HG03280 (cell line): ENCODE data around the gene TMEM253.
A peak's percentile ranks its signal among the peaks of the same experiment; 100 is the strongest.

ENCODE experiments used
- ATAC-seq: cut with Tn5 transposase; IDR thresholded peaks from one replicate; pipeline ENCODE4 v1.9.1; 2021; ENCODE audit warnings: mild to moderate bottlenecking, moderate library complexity; ENCODE audit not compliant: unreplicated experiment

Gene TMEM253

DNA sequence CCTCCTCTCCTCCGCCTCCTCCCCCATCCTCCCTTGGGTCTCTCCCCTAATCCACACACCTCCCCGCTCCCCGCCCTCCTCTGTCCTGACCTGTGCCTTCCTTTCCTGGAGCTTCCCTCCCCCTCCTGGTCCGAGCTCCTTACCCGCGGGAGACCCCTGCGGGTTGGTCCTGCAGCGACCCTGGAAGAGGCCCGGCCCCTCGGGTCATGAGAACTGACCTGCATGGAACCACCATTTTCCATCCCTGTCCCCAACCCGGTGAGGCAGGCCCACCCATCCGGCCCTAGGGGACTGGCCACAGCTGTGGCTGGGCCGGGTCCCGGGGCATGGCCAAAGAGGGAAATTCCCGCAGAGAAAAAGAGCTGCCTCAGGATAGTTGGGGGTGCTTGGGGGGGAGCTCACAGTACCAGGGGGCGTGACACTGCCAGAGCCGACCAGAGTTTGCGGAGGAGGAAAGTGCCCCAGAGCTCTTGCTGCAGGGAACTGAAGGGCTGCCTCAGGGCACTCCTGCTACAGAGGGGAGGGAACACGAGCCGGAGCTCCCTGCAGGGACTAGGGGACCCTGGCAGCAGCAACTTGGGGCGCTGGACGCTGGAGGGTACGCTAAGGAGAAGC is 30.1 kb upstream of the TMEM253 start:
- no peak for ATAC-seq

DNA sequence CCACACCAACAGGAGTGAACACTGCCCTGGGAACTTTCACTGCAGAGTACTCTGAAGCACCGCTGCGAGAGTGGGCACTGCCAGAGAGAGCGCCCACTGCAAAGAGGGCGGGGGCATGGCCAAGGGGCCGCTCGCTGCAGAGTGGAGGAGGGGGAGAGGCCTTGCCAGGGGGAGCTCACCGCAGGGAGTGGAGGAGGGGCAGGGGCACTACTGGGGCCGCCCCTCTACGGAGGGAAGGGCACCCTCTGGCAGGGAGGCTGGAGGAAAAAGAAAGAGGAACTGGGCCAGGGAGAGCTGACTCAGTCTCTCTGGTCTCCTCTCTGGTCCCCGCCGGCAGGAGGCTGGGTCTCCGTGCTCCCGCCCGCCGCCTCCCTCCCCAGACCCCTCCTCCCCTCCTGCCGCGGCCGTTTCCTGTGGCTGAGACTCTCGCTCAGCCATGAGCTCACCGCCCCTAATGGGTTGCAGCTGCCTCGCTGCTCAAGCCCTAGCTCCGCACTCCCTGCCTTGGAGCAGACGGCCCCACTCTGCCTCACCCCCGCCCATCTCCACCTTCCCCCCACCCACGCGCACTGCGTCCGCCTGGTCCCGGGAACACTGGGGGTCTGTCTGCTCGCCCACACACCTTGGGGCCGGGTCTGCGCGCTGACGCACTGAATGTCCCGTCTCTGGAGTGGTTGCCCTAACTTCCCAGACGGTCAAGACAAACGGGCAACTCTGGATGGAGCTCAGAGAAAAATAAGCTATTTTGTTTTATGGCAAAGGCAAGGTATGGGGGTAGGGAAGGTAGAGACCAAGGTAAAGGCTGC is 29.4 kb upstream of the TMEM253 start:
- ATAC-seq, result peak; percentile 64

DNA sequence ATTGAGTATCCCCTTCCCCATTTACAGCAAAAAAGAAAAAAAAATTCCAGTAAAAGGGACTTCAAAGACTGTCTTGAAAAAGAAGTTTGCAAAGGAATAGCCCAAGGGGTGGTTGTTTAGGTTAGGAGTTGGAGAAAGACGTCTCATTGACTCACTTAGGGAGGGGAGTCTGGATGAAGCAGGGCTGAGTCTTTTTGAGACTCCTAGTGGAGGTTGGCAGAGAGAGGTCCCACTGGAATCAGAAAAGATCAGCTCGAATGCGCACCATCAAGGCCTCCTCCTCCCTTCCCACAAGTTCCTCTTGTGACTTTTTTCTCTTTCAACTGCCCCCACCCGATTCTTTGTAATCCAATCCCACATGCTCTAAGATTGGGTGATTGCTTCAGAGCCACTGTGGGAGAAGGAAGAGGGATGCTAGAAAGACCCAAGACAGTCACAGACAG is 28.8 kb upstream of the TMEM253 start:
- no peak for ATAC-seq

DNA sequence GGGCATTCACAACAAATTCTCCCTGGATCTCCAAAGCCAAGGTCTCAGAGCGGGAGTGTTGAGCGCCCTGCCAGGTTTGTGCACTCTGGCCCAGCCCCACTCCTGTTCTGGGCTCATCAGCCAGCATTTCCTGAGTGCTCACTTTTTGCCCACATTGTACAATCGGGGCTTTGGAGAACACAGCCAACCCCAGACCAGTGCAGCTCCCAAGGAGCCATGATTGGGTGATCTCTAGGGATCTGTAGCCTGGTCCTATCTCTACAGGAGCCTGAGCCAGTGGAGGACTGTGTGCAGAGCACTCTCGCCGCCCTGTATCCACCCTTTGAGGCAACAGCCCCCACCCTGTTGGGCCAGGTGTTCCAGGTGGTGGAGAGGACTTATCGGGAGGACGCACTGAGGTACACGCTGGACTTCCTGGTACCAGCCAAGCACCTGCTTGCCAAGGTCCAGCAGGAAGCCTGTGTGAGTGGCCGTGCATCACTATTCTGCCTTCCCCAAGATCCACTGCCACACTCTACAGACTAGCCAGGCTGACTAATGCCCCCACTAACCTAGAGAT is 28.0 kb upstream of the TMEM253 start:
- ATAC-seq, result no peak

DNA sequence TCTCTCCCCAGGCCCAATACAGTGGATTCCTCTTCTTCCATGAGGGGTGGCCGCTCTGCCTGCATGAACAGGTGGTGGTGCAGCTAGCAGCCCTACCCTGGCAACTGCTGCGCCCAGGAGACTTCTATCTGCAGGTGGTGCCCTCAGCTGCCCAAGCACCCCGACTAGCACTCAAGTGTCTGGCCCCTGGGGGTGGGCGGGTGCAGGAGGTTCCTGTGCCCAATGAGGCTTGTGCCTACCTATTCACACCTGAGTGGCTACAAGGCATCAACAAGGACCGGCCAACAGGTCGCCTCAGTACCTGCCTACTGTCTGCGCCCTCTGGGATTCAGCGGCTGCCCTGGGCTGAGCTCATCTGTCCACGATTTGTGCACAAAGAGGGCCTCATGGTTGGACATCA is 26.9 kb upstream of the TMEM253 start:
- ATAC-seq, result no peak

DNA sequence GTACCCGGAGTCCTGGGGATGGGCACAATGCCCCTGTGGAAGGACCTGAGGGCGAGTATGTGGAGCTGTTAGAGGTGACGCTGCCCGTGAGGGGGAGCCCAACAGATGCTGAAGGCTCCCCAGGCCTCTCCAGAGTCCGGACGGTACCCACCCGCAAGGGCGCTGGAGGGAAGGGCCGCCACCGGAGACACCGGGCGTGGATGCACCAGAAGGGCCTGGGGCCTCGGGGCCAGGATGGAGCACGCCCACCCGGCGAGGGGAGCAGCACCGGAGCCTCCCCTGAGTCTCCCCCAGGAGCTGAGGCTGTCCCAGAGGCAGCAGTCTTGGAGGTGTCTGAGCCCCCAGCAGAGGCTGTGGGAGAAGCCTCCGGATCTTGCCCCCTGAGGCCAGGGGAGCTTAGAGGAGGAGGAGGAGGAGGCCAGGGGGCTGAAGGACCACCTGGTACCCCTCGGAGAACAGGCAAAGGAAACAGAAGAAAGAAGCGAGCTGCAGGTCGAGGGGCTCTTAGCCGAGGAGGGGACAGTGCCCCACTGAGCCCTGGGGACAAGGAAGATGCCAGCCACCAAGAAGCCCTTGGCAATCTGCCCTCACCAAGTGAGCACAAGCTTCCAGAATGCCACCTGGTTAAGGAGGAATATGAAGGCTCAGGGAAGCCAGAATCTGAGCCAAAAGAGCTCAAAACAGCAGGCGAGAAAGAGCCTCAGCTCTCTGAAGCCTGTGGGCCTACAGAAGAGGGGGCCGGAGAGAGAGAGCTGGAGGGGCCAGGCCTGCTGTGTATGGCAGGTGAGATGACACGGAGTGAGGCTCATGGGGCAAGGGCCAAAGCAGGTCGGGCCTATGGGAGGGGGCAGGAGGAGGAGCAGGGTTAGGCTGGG is 26.2 kb upstream of the TMEM253 start:
- ATAC-seq, result no peak

DNA sequence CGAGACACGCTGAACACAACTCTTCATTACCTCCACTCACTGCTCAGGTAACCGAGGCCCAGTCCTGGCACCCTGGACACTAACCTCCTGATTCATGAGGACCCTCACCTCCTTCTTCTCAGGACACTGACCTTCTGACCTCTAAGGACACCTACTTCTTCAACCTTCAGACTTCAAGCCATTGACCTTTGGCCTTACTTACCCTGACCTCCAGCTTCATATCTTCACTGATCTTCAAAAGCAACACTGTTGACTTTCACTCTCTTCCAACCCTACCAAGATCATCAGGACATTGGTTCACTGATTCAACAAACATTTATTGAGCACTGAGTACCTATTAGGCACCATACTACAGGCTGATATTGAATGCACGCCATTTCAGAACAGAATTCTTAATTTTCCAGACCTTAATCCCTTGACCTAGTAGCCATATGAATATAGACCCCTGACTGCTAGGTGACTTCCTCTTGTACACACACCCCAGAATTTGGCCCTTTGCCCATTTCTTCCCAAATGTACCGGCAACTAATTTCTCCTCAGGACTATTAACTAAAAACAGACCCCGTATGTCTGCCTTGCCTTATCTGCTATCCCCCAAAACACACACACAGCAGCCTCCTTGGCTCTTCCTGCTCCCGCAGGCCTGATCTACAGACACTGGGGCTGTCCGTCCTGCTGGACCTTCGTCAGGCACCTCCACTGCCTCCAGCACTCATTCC is 25.0 kb upstream of the TMEM253 start:
- no peak for ATAC-seq

DNA sequence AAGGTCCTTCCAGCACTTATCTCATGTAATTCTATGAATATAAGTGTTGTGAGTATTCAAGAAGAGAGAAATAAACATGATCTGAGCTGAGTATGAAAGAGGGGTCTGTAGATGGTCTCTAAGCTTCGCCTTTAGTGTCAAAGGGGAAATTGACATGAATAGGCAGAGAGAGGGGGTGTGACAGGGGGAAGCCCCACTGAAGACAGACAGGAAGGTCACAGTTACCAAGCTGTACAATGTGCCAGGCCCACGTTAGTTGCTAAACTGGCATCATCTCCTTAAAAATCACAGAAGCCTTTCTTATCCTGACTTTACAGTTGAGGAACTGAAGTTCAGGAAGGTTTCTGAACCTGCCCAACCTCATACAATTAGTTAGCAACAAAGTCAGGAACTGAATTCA is 23.2 kb upstream of the TMEM253 start:
- no peak for ATAC-seq

DNA sequence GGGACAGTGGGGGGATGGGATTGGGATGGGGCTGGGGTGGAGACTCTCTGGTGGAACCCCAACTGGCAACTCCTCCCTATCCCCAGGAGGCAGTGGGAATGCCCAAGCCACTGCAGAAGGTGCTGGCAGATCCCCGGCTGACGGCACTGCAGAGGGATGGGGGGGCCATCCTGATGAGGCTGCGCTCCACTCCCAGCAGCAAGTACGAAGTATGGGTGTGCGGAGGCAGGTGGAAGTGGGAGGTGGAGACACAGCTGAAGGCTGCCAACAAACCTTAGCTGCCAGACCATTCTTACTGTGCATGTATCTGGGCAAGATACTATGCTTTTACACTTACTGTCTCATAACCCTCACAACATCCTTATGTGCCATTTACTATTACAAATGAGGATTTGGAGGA is 22.6 kb upstream of the TMEM253 start:
- ATAC-seq, result no peak

DNA sequence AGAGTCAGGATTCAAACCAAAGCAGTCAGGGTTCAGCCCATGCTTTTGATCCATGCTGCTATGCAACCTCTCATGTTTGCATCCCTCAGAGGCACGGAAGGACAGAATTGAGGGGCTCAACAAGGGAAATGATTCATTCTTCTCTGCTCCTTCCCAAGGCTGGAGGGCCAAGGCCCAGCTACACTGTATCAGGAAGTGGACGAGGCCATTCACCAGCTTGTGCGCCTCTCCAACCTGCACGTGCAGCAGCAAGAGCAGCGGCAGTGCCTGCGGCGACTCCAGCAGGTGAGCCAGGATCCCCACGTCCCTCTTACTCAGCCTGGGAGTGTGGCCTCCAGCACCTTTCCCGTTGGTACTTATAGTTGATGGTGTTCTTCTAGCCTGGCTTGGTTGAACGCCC is 22.1 kb upstream of the TMEM253 start:
- ATAC-seq, result no peak

DNA sequence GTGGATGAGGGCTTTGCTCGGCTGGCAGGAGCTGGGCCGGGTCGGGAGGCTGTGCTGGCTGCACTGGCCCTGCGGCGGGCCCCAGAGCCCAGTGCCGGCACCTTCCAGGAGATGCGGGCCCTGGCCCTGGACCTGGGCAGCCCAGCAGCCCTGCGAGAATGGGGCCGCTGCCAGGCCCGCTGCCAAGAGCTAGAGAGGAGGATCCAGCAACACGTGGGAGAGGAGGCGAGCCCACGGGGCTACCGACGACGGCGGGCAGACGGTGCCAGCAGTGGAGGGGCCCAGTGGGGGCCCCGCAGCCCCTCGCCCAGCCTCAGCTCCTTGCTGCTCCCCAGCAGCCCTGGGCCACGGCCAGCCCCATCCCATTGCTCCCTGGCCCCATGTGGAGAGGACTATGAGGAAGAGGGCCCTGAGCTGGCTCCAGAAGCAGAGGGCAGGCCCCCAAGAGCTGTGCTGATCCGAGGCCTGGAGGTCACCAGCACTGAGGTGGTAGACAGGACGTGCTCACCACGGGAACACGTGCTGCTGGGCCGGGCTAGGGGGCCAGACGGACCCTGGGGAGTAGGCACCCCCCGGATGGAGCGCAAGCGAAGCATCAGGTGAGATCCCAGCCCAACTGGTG is 19.2 kb upstream of the TMEM253 start:
- no peak for ATAC-seq

DNA sequence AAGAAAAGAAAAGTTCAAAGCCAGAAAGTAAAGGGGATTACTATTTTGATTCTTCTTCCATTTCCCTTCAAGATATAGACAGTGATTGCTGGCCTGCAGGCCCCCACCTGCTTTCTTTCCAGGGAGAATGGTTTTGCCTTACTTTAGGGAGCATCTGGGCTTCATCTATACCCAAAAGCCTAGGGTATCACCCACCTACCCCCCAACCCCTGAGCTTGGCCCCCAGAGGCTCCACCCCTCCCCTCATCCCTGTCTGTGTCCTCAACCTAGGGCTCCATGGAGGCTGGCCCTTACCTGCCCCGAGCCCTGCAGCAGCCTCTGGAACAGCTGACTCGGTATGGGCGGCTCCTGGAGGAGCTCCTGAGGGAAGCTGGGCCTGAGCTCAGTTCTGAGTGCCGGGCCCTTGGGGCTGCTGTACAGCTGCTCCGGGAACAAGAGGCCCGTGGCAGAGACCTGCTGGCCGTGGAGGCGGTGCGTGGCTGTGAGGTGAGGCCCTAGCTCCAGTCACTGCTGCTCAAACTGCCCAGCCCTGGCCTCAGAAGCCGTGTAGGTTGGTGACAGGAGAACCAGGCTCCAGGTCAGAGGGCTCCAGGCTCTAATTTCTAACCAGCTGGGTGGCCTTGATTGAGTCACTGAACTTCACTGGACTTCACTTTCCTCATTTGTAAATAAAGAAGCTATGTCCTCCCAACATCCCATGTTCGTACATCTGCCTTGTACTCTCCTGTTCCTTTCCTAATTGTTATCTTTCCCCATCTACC is 17.1 kb upstream of the TMEM253 start:
- no peak for ATAC-seq

DNA sequence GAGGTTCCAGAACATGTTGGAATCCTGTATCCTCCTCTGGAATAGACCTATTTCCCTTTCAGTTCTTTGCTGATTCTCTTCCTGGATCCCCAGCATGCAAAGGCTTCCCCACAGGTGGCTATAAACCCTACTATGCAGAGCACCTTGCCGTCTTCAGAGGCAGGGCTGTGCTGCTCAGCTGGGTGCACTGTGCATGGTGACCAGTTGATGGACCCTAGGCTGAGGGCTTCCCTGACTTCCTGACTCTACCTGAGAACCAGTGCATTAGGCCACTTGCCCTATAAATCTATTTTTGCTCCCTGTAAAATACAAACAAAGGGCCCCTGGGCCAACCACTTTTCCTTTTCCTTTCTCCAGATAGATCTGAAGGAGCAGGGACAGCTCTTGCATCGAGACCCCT is 16.5 kb upstream of the TMEM253 start:
- ATAC-seq, result no peak

DNA sequence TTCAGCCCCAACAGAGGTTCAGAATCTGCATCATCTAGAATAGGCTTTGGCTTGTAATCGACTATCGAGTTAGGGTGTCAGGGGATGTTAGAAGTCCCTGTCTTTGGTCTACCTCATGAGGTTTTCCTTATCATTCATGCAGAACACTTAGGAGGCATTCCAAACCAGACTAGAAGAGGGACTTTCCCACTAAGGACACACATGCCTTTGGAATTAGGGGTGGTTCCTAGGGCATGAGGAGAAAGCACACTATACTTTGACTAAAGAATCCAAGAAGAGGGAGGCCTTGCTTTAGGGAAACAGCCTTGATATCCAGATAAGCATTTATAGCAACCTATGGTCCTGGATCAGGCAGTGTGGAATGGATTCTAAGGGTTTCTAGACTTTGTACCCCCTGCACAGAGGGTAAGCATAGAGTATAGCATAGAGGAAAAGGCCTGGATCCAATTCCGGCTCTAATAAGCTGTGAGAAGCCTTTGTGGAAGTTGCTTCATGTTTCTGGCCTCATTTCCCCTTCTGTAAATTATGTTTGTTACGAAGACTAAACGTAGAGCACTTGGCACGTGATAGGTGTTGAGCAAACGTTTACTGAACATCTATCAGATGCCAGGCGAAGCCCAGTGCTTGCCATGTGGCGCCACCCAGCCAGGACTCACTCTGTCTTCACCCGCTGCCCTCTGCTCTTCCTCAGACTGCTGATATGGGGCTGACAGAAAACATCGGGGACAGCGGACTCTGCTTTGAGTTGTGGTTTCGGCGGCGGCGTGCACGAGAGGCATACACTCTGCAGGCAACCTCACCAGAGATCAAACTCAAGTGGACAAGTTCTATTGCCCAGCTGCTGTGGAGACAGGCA is 15.6 kb upstream of the TMEM253 start:
- no peak for ATAC-seq

DNA sequence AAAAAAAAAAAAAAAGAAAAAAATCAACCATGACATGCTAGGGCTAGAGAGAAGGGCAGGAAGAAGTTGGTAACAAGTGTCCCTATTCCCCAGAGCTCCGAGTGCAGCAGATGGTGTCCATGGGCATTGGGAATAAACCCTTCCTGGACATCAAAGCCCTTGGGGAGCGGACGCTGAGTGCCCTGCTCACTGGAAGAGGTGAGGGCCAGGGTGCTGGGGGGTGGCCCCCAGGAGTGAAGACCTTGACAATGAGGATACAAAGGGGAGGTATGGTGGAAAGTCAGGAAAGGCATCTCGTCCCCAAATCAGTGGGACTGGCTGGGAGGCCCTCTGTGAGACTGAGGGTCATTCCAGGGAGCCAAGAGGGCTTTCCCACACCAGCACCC is 14.0 kb upstream of the TMEM253 start:
- no peak for ATAC-seq

DNA sequence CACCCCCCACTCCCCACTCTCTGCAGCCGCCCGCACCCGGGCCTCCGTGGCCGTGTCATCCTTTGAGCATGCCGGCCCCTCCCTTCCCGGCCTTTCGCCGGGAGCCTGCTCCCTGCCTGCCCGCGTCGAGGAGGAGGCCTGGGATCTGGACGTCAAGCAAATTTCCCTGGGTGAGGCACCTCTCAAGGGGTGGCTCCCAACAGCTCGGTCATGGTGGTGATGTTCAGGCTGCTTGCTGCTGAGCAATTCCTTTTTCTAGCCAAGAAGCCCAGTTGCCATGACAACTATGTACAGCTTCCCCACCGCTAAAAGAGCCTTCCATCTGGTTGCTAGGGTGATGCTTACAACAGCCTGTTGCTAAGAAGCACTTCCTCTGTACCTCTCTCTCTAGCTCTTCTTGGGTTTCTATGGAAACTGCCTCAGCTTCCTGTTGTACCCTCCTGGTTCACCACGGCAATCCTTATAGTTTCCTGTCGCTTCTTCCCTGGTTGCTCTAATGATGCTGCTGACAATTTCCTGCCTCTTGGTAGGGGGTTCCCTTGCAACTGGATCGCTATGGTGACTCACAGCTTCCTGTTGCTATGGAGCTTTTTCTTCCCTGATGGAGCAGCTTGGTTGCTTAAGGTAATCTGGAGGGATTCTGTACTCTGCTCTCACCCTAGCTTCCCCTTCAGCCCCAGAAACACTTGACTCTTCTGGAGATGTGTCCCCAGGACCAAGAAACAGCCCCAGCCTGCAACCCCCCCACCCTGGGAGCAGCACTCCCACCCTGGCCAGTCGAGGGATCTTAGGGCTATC is 13.4 kb upstream of the TMEM253 start:
- ATAC-seq, result peak; percentile 43

DNA sequence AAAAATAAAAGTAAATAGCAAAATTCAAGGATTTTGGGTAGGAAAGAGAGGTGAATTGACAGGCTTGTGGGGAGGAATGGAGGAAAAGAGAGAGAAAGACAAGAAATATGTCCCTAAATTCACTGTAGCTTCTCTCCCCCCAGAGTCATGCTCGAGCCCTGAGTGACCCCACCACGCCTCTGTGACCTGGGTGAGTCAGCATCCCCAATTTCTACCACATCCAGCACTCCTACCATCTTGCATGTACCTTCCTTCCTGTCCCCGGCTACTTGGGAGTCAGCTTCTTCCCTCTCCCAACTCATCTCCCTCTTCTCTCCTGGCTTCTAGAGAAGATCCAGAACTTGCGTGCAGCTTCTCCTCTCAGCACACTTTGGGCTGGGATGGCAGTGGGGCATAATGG is 12.2 kb upstream of the TMEM253 start:
- ATAC-seq, result no peak

DNA sequence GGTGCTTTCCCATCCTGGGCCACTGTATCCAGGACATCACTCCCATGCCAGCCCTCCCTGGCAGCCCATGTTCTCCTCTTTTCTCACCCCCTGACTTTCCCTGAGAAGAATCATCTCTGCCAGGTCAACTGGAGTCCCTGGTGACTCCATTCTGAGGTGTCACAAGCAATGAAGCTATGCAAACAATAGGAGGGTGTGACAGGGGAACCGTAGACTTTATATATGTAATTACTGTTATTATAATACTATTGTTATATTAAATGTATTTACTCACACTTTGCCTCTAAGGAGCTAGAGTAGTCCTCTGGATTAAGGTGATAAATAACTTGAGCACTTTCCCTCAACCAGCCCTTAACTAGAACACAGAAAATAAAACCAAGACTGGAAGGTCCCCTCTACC is 11.6 kb upstream of the TMEM253 start:
- ATAC-seq, result no peak
